Measurements from ENCODE around the gene CCNB1.
A peak's percentile ranks its signal among the peaks of the same experiment; 100 is the strongest.

CCNB1 gene

GRCh38 chr5:69209602-69210001 is 42.7 kb downstream of the CCNB1 start:
- TF ChIP-seq CTCF (IDR thresholded peaks at IDR 0.05; ENCODE audit: extremely low read depth, insufficient read depth, missing control alignments), result no peak
- no peak for DNase-seq (ENCODE audit: low spot score)
- in situ Hi-C loops (cut with MboI; ENCODE audit: low pct_unique_long_range_greater_than_20kb, low sequenced_read_pairs, unreplicated experiment), result no loop called here

- in situ Hi-C loops (cut with MboI; ENCODE audit: low pct_unique_long_range_greater_than_20kb, low sequenced_read_pairs, unreplicated experiment), result no loop called here
- no peak for DNase-seq (ENCODE audit: low spot score)
- no peak for TF ChIP-seq CTCF (IDR thresholded peaks at IDR 0.05; ENCODE audit: extremely low read depth, insufficient read depth, missing control alignments)
Measured at GRCh38 chr5:69211200-69211599, 44.2 kb downstream of the CCNB1 start.

GRCh38 chr5:69212022-69212421 is 45.1 kb downstream of the CCNB1 start:
- in situ Hi-C loops (cut with MboI; ENCODE audit: low pct_unique_long_range_greater_than_20kb, low sequenced_read_pairs, unreplicated experiment), result no loop called here

GRCh38 chr5:69213513-69214215 is 46.7 kb downstream of the CCNB1 start:
- TF ChIP-seq CTCF (IDR thresholded peaks at IDR 0.05; ENCODE audit: extremely low read depth, insufficient read depth, missing control alignments), result no peak
- in situ Hi-C loops (cut with MboI; ENCODE audit: low pct_unique_long_range_greater_than_20kb, low sequenced_read_pairs, unreplicated experiment), result no loop called here
- DNase-seq (ENCODE audit: low spot score), result no peak

More at GRCh38 chr5:69212022-69212421, 45.1 kb downstream of the CCNB1 start:
- no peak for TF ChIP-seq CTCF (IDR thresholded peaks at IDR 0.05; ENCODE audit: extremely low read depth, insufficient read depth, missing control alignments)
- DNase-seq (ENCODE audit: low spot score), result no peak

- no peak for TF ChIP-seq CTCF (IDR thresholded peaks at IDR 0.05; ENCODE audit: extremely low read depth, insufficient read depth, missing control alignments)
- in situ Hi-C loops (cut with MboI; ENCODE audit: low pct_unique_long_range_greater_than_20kb, low sequenced_read_pairs, unreplicated experiment), result no loop called here
- peak; percentile 24 for DNase-seq (ENCODE audit: low spot score)
Measured at GRCh38 chr5:69217151-69217511, 50.2 kb downstream of the CCNB1 start.

GRCh38 chr5:69217548-69218526 is 50.9 kb downstream of the CCNB1 start:
- DNase-seq (ENCODE audit: low spot score), result peak; percentile 97
- no peak for TF ChIP-seq CTCF (IDR thresholded peaks at IDR 0.05; ENCODE audit: extremely low read depth, insufficient read depth, missing control alignments)
- in situ Hi-C loops (cut with MboI; ENCODE audit: low pct_unique_long_range_greater_than_20kb, low sequenced_read_pairs, unreplicated experiment), result no loop called here
